ENCODE measurements around the gene PTGS1. TPM values are rescaled to one million over a fixed set of nuclear protein-coding genes. Genes with fewer than 3 reads are reported as not detected.
A peak's percentile ranks its signal among the peaks of the same experiment; 100 is the strongest.
"Not testable (repeated sequence)": the region's sequence is repeated elsewhere in the genome, so short reads cannot be mapped to it uniquely, and the experiment has no call there.

PTGS1 gene
- total RNA-seq, 2 donors from 2014 or later = 4.6 to 6.2 TPM

- Histone ChIP-seq H3K27ac (no peak overlapping the region), H3K4me1 (replicated peaks) (no peaks in the 10 kb centered on the region), H3K9me3 (no peaks in the 10 kb centered on the region), H3K4me3 (no peak overlapping the region), H3K36me3 (no peaks in the 10 kb centered on the region), H3K27me3 (replicated peaks; ENCODE audit: insufficient read depth) (no peaks in the 10 kb centered on the region)
- WGBS = 48% methylated on average over 2 of the region's 2 CpGs
- intact Hi-C loops (cut with DNase I) = no loop called here
- no peak for DNase-seq (ENCODE audit: low spot score)
- no peak for TF ChIP-seq POLR2A (IDR thresholded peaks at IDR 0.05)
- no peak for TF ChIP-seq POLR2AphosphoS5 (IDR thresholded peaks at IDR 0.05)
- no peak for TF ChIP-seq CTCF (IDR thresholded peaks at IDR 0.05)
These were observed 14.2 kb upstream of the PTGS1 start for GRCh38 chr9:122356627-122357026.

DNA sequence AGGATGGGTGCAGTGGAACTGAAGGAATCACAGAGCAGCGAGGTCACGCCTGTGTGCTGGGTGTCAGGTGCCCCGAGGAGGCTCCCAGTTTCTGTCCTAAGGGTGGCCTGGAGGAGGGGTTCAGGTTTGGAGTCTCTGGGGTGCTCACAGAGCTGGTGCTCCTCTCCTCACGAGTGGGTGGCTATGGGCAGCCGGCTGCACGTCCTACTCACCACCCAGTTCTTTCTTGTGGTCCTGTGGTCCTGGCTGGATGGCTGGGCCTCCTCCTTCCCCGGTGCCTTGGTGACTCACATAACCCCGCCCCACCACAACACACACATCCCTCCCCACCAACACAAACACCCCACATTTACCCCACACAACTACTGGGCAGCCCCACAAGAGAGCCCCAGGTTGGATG is 9.9 kb upstream of the PTGS1 start:
- TF ChIP-seq POLR2A (IDR thresholded peaks at IDR 0.05) (no peak), POLR2AphosphoS5 (IDR thresholded peaks at IDR 0.05) (no peak), CTCF (IDR thresholded peaks at IDR 0.05) (no peak)
- no peak for DNase-seq (ENCODE audit: low spot score)
- Histone ChIP-seq H3K27ac (no peak overlapping the region), H3K4me3 (no peak overlapping the region), H3K4me1 (replicated peaks) (no peaks in the 10 kb centered on the region), H3K27me3 (replicated peaks; ENCODE audit: insufficient read depth) (no peaks in the 10 kb centered on the region), H3K36me3 (no peaks in the 10 kb centered on the region), H3K9me3 (no peaks in the 10 kb centered on the region)
- intact Hi-C loops (cut with DNase I) = no loop called here
- 83% methylated on average over 8 of the region's 8 CpGs for WGBS

- 94% methylated on average over 12 of the region's 12 CpGs for WGBS
- H3K4me1 ChIP-seq (replicated peaks); H3K4me3 ChIP-seq: not testable (repeated sequence)
These were observed 7.7 kb upstream of the PTGS1 start for GRCh38 chr9:122363131-122363530.

GRCh38 chr9:122364117-122364782 is 6.6 kb upstream of the PTGS1 start:
- Histone ChIP-seq H3K36me3 (no peaks in the 10 kb centered on the region), H3K27ac (no peak overlapping the region), H3K4me3 (no peak overlapping the region), H3K9me3 (no peaks in the 10 kb centered on the region), H3K4me1 (replicated peaks) (no peaks in the 10 kb centered on the region), H3K27me3 (replicated peaks; ENCODE audit: insufficient read depth) (no peaks in the 10 kb centered on the region)
- intact Hi-C loops (cut with DNase I) = no loop called here
- WGBS = 65% methylated on average over 10 of the region's 10 CpGs
- DNase-seq (ENCODE audit: low spot score) = peak; percentile 64
- TF ChIP-seq CTCF (IDR thresholded peaks at IDR 0.05) (no peak), POLR2AphosphoS5 (IDR thresholded peaks at IDR 0.05) (peak; percentile 52), POLR2A (IDR thresholded peaks at IDR 0.05) (no peak)

More at GRCh38 chr9:122363131-122363530, 7.7 kb upstream of the PTGS1 start:
- H3K27ac ChIP-seq; H3K36me3 ChIP-seq; H3K27me3 ChIP-seq (replicated peaks; ENCODE audit: insufficient read depth); intact Hi-C loops (cut with DNase I); DNase-seq (ENCODE audit: low spot score); H3K9me3 ChIP-seq: not testable (repeated sequence)

DNA sequence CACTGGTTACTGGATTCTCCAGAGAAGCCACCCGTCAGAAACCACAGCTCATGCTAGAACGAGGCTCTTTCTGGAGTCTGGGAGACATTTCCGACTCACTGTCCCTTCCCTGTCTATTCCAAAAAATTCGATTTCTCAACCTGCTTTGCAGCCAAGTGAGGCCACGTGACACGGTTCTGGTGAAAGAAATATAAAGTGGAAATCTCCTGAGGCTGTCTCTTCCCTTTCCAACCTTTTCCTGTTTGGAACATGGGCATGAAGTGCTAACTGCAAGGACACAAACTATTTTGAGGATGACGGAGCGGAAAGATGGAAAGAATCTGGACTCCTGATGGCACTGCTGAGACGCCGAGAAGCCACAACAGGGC is 6.1 kb upstream of the PTGS1 start:
- Histone ChIP-seq H3K9me3 (no peaks in the 10 kb centered on the region), H3K27me3 (replicated peaks; ENCODE audit: insufficient read depth) (no peaks in the 10 kb centered on the region), H3K36me3 (no peaks in the 10 kb centered on the region), H3K4me1 (replicated peaks) (no peaks in the 10 kb centered on the region), H3K27ac (peak overlapping the region; percentile 6 to 9), H3K4me3 (no peak overlapping the region)
- intact Hi-C loops (cut with DNase I) = no loop called here
- DNase-seq (ENCODE audit: low spot score) = no peak
- TF ChIP-seq POLR2AphosphoS5 (IDR thresholded peaks at IDR 0.05) = no peak
- TF ChIP-seq CTCF (IDR thresholded peaks at IDR 0.05) = no peak
- TF ChIP-seq POLR2A (IDR thresholded peaks at IDR 0.05) = no peak
- 64% methylated on average over 10 of the region's 10 CpGs for WGBS

Measured in prostate gland (tissue), 2 donors.